ENCODE results near the gene PCYT1B.

Gene PCYT1B

DNA sequence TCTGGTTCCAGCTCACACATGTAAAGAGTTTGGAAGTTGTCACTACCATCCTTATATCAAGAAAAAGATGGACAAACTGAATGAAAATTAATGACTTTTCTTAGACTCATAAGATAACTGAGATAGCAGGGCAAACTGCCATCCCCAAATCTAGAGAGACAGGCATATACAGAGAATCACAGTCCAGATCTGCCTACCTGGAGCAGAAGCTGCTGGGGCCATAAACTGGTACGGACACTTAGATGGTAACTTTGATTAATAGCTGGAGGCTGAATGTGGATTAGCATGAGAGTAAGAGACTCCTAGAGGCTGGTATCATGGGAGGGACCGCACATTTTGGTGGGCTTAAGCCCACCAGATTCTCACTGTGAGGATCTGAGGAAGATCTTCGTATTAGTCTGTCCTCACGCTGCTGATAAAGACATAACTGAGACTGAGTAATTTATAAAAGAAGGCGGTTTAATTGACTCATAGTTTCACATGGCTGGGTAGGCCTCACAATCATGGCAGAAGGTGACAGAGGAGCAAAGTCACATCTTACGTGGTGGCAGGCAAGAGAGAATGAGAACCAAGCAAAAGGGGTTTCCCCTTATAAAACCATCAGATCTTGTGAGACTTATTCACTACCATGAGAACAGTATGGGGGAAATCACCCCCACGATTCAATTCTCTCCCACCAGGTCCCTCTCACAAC lies 35.7 kb upstream of the PCYT1B start:
- Histone ChIP-seq H3K9me2 (replicated peaks; ENCODE audit: low read depth, low read length) (no peaks in the 10 kb centered on the region), H3K4me3 (ENCODE audit: low read length, poor library complexity, severe bottlenecking) (no peak overlapping the region), H3K36me3 (ENCODE audit: insufficient read depth, low read length) (no peaks in the 10 kb centered on the region), H3F3A (ENCODE audit: low read depth) (no peaks in the 10 kb centered on the region), H2AFZ (ENCODE audit: low read length) (no peak overlapping the region), H3K9ac (ENCODE audit: low read depth, low read length, poor library complexity, severe bottlenecking) (no peak overlapping the region), H3K79me2 (ENCODE audit: insufficient read depth, low read length) (no peaks in the 10 kb centered on the region), H3K27me3 (ENCODE audit: insufficient read depth, low read length, poor library complexity, severe bottlenecking) (no peaks in the 10 kb centered on the region), H3K9me3 (ENCODE audit: insufficient read depth, low read depth, low read length) (no peaks in the 10 kb centered on the region), H3K4me1 (ENCODE audit: insufficient read depth, low read length, poor library complexity, severe bottlenecking) (no peaks in the 10 kb centered on the region), H4K20me1 (ENCODE audit: insufficient read depth, low read length, poor library complexity, severe bottlenecking) (no peaks in the 10 kb centered on the region), H3K4me2 (ENCODE audit: low read depth, low read length, poor library complexity, severe bottlenecking) (no peak overlapping the region)
- TF ChIP-seq CTCF (conservative IDR thresholded peaks at IDR 0.05; ENCODE audit: low read length) (no peak), EZH2phosphoT487 (IDR thresholded peaks at IDR 0.05; ENCODE audit: borderline replicate concordance) (no peak)

- Histone ChIP-seq H3K9me3 (ENCODE audit: insufficient read depth, low read depth, low read length) (no peaks in the 10 kb centered on the region), H2AFZ (ENCODE audit: low read length) (peak overlapping the region; percentile 64), H3K79me2 (ENCODE audit: insufficient read depth, low read length) (no peaks in the 10 kb centered on the region), H3K36me3 (ENCODE audit: insufficient read depth, low read length) (no peaks in the 10 kb centered on the region), H3K4me3 (ENCODE audit: low read length, poor library complexity, severe bottlenecking) (no peak overlapping the region), H3K4me2 (ENCODE audit: low read depth, low read length, poor library complexity, severe bottlenecking) (no peak overlapping the region), H3K9me2 (replicated peaks; ENCODE audit: low read depth, low read length) (no peaks in the 10 kb centered on the region), H3F3A (ENCODE audit: low read depth) (no peaks in the 10 kb centered on the region), H3K9ac (ENCODE audit: low read depth, low read length, poor library complexity, severe bottlenecking) (no peak overlapping the region), H3K27me3 (ENCODE audit: insufficient read depth, low read length, poor library complexity, severe bottlenecking) (no peaks in the 10 kb centered on the region), H3K4me1 (ENCODE audit: insufficient read depth, low read length, poor library complexity, severe bottlenecking) (no peaks in the 10 kb centered on the region), H4K20me1 (ENCODE audit: insufficient read depth, low read length, poor library complexity, severe bottlenecking) (no peaks in the 10 kb centered on the region)
- peak; percentile 0; the same call in 1 of the 2 replicates for TF ChIP-seq CTCF (conservative IDR thresholded peaks at IDR 0.05; ENCODE audit: low read length)
- no peak for TF ChIP-seq EZH2phosphoT487 (IDR thresholded peaks at IDR 0.05; ENCODE audit: borderline replicate concordance)
Measured at GRCh38 chrX:24676403-24677024, 29.4 kb upstream of the PCYT1B start.

- no peaks in the 10 kb centered on the region for H3K36me3 ChIP-seq (ENCODE audit: insufficient read depth, low read length)
- TF ChIP-seq CTCF (conservative IDR thresholded peaks at IDR 0.05; ENCODE audit: low read length) (no peak), EZH2phosphoT487 (IDR thresholded peaks at IDR 0.05; ENCODE audit: borderline replicate concordance) (no peak)
- H3K79me2 ChIP-seq (ENCODE audit: insufficient read depth, low read length): no peaks in the 10 kb centered on the region
- no peak overlapping the region for H2AFZ ChIP-seq (ENCODE audit: low read length)
- H3K4me3 ChIP-seq (ENCODE audit: low read length, poor library complexity, severe bottlenecking): no peak overlapping the region
- H3K9me3 ChIP-seq (ENCODE audit: insufficient read depth, low read depth, low read length): no peaks in the 10 kb centered on the region
- H3F3A ChIP-seq (ENCODE audit: low read depth): no peaks in the 10 kb centered on the region
- H3K27me3 ChIP-seq (ENCODE audit: insufficient read depth, low read length, poor library complexity, severe bottlenecking): no peaks in the 10 kb centered on the region
- no peak overlapping the region for H3K4me2 ChIP-seq (ENCODE audit: low read depth, low read length, poor library complexity, severe bottlenecking)
- H3K9me2 ChIP-seq (replicated peaks; ENCODE audit: low read depth, low read length): no peaks in the 10 kb centered on the region
- H4K20me1 ChIP-seq (ENCODE audit: insufficient read depth, low read length, poor library complexity, severe bottlenecking): no peaks in the 10 kb centered on the region
- H3K9ac ChIP-seq (ENCODE audit: low read depth, low read length, poor library complexity, severe bottlenecking): no peak overlapping the region
- no peaks in the 10 kb centered on the region for H3K4me1 ChIP-seq (ENCODE audit: insufficient read depth, low read length, poor library complexity, severe bottlenecking)
Measured at GRCh38 chrX:24673424-24673823, 26.3 kb upstream of the PCYT1B start.

Data from Loucy (cell line).